ENCODE data around the gene DOK7. TPM values are rescaled to one million over a fixed set of nuclear protein-coding genes. Genes with fewer than 3 reads are reported as not detected.

The DOK7 gene, protein sequence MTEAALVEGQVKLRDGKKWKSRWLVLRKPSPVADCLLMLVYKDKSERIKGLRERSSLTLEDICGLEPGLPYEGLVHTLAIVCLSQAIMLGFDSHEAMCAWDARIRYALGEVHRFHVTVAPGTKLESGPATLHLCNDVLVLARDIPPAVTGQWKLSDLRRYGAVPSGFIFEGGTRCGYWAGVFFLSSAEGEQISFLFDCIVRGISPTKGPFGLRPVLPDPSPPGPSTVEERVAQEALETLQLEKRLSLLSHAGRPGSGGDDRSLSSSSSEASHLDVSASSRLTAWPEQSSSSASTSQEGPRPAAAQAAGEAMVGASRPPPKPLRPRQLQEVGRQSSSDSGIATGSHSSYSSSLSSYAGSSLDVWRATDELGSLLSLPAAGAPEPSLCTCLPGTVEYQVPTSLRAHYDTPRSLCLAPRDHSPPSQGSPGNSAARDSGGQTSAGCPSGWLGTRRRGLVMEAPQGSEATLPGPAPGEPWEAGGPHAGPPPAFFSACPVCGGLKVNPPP
- total RNA-seq (2014; rRNA removed; shearing (Covaris generic)), result not detected in 2 replicates

DNA sequence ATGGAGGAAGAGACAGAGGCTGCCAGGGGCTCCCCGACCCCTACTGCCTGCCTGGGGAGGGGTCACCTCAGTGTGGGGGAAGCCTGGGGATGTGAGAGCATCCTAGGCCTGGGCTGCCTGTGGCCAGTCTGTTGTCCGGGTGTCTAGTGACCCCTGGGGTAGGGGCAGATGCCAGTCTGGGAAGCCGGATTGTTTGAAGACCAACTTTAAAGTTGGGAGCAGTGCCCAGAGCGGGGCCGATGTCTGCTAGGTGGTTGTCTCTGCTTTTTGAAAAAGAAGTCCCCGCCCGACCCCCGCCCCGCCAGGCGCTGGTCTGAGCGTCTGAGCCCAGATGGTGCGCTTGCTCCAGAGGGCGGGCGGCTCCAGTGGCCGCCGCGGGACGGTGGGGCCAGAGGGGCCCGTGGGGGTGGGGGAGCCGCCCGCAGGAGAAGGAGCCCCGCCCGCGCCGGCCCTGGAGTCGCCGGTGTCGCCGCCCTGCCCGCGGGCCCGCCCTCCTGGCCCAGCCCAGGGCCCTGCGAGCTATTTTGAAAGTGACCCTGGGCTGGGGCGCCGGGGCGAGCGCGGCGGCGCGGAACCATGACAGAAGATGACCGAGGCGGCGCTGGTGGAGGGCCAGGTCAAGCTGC is at the start of gene DOK7:
DOK7 (plus strand) TSS at position 517 of the 626 bp plus-strand sequence; CDS start at position 587, 70 bp downstream.
- no peak for DNase-seq (ENCODE audit: low read depth)

DNA sequence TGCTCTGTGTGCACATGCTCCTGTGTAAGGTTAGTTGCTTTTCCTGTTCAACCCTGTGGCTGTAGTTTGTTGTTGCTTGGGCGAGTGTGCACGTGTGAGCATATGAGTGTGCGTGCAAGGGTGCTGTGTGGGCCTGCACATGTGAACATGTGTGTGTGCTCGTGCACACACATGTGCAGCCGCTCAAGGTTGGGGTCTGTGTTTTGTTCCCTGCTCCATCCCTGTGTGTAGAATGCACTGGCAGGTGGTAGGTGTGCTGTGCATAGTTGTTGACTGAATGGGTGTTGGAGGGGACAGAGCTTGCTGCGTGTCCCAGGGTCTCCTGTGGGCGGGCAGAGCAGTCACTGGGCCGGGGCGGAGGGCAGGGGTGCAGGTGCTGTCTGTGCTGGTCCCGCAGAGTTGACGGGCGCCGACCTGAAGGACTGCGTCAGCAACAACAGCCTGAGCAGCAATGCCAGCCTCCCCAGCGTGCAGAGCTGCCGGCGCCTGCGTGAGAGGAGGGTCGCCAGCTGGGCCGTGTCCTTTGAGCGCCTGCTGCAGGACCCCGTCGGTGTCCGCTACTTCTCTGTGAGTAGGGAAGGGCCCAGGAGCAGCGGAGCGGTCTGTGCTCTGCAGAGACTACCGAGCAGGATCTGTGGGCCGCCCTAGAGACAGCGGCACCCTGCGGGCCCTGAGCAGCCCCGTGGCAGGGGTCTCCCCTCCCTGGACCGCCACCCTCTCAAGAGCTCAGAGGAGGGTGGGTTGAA is 49.3 kb upstream of the DOK7 start:
- DNase-seq (ENCODE audit: low read depth), result no peak

DNA sequence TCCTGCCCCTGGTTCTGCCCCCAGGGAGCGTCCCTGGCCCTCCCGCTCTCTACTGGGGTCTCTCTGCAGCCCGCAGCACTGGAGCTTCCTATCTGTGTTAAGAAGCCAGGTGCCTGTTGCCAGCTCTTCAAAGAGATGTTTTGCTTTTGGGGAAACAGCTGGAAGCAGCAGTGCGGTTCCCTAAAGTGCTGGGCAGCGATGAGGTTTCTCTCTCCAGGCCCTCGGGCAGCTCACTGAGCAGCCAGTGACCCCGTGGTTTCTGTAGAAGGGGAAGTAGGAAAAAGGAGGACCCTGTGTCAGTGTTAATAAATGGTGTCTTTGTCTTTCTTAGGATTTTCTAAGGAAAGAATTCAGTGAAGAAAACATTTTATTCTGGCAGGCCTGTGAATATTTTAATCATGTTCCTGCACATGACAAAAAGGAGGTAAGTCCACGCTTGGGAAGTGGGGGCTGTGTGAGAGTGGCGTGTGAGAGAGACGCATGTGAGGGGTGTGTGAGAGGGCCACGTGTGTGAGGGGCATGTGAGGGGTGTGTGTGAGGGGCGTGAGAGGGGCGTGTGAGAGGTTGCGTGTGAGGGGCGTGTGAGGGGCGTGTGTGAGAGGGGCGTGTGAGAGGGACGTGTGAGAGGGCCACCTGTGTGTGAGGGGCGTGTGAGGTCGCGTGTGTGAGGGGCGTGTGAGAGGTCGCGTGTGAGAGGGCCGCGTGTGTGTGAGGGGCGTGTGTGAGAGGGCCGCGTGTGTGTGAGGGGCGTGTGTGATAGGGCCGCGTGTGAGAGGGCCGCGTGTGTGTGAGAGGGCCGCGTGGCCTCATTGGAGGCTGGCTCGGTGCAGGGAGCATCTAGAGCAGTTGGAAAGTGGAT is 48.5 kb upstream of the DOK7 start:
- DNase-seq (ENCODE audit: low read depth), result peak; percentile 8

DNA sequence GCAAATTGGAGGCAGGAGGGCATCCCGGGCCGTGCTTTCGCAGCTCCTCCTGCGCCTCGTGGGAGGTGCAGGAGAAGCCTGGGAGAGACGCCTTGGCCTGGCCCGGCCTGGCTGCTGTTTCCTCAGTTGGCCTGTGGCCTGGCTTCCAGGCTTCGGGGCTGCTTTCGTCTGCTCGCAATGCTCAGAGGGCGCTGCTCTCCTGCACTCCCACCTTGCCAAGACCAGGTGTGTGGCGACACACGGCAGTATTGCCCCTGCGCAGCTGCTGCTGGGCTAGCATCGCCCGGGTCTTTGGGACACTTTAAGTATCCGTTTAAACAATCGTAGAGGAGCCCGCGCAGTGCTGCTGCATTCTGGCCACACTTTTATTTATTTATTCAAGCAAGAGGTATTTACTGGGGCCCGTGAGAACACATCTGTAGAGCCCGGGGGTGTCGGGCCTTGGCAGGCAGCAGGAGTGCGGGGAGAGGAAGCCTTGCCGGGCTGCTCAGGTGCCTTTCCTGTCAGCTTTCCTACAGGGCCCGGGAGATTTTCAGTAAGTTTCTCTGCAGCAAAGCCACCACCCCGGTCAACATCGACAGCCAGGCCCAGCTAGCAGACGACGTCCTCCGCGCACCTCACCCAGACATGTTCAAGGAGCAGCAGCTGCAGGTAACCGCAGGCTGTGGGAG is 47.5 kb upstream of the DOK7 start:
- DNase-seq (ENCODE audit: low read depth), result no peak

DNA sequence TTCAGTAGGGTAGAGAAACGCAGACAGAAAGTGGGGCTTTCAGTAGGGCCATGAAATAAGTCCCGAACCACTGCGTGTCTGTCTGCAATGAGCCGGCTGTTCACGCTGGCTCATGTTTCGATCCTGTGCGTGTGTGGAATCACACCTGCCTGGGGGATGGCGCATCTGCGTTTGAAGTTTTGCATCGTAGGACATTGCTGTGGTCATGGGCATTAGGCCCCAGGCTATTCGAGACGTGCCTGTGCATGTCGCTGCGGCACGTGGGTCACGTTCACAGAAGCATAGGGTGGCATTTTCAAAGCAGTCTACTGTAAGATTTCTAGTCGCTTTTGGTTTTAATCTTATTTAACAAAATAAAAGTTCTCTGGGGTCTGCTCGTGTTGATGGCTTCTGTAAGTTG is 46.8 kb upstream of the DOK7 start:
- no peak for DNase-seq (ENCODE audit: low read depth)

DNA sequence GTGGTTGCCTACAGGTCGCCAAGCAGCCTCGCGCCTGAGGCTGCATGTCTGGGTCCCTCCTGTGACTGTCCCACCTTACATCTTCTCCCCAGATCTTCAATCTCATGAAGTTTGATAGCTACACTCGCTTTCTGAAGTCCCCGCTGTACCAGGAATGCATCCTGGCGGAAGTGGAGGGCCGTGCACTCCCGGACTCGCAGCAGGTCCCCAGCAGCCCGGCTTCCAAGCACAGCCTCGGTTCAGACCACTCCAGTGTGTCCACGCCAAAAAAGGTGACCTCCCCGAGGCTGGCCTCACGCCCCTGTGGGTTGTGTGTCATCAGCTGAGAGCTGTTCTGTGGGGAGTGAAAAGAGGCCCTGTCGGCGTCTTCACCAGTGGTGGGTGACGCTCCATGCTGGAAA is 46.3 kb upstream of the DOK7 start:
- no peak for DNase-seq (ENCODE audit: low read depth)

DNA sequence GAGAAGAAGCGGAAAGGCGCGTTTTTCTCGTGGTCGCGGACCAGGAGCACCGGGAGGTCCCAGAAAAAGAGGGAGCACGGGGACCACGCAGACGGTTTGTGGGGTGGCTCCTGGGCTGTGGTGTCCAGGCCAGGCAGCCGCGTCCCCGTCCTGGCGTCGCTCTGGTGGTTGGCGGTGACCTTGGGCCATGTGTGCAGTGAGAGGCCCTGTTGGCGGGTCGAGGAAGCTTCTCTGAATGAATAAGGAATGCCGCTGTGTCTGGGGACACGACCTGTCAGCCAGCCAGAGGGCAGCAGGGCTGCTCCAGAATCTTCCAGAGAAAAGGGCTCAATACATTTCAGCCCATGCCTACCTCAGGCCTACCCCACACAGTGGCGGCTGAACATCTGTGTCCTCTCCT is 45.7 kb upstream of the DOK7 start:
- DNase-seq (ENCODE audit: low read depth), result no peak

DNA sequence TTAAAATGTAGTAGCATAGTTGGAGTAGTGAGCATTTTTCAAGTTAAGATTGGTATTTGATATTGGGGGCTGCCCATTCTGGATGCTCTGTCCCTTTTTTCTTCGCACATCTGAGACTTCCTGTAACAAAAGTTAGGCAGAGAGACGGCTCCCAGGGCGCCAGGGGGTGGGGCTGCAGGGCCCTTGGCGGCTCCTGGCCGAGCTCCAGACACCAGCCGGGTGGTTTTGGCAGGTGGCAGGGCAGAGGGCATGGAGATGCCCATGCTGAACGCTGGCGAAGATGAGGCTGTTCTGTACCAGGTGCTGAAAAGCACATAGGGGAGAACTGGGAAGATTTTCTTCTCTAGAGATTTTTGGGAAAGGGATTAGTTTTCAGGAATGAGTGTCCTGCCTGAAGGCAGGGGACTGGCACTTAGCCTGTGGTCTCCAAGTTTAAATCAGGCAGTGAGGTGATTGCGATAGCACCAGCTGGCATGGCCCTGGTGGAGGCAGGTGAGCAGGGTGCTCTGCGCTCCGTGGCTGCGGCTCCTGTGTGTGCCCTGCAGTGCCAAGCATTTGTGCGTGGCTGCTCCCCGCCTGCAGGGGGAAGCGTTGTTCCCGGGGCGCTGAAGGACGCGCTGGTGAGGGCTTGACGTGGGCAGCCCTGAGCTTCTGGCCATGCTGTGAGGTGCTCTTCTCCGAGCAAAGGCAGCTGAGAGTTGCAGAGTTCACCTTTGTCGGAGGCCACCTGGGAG is 44.9 kb upstream of the DOK7 start:
- DNase-seq (ENCODE audit: low read depth), result no peak

DNA sequence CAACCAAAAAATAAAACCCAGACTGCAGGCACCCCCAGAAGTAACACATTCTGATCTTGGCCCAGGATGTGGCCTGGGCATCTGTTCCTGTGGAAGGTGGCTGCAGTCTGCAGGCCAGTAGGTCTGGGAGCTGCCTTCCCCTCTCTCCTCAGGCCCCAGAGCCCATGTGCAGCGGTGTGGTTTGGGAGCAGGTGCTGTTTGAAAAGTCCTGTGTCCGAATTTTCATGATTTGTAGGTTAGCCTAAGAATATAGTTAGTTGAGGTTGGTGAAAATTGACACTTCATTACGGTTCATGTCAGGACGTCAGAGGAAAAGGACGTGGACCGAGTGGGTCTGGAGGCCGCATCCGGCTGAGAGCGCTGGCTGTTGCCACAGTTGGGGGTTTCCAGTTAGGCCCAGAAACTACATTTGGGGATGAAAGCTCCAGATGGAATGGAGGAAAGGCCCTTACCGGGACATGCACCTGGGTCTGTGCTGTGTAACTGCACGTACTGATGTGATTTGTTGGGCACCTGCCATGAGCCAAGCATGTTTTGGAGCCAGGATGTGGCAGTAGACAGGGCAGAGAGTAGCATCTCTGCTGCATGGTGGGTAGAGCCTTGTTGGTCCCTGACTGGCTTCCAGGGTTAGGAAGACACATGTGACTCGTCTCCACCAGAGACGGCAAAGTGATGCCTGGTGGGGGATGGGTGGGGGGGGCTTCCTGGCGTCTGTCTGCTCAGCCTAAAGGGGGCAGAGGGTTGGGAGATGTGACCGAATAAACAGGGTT is 43.1 kb upstream of the DOK7 start:
- DNase-seq (ENCODE audit: low read depth), result no peak

DNA sequence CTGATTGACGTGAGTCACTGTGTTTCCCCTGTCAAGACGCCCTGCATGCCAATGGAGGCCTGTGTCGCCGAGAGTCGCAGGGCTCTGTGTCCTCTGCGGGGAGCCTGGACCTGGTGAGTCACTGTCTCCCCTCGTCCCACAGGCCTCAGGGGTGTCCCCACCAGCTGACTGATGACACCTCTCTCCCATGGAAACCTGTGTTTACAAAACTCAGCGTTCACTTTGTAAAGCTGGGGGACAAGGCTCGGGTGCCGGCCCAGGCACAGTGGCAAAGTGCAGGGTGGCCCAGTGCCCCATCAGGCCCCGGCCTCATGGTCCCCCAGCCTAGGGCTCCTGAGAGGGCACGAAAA is 42.5 kb upstream of the DOK7 start:
- DNase-seq (ENCODE audit: low read depth), result no peak

DNA sequence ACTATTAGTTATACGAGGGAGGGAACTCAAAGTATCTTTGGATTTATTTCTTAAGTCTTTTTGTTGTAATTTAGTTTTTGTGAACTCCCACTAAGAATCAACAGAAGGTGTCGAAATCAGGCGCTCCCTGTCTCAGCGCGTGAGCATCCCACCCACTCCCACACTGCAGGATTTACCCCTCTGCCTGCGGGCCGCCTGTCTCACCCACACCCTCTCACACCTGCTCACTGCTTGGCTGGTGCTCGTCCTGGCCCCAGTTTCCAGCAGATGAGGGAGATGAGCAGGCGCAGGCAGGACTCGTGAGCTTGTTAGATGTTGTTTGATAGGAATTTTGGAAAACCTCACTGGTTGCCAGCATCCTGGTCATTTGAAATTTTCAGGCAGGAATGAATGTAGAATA is 42.1 kb upstream of the DOK7 start:
- DNase-seq (ENCODE audit: low read depth), result no peak

DNA sequence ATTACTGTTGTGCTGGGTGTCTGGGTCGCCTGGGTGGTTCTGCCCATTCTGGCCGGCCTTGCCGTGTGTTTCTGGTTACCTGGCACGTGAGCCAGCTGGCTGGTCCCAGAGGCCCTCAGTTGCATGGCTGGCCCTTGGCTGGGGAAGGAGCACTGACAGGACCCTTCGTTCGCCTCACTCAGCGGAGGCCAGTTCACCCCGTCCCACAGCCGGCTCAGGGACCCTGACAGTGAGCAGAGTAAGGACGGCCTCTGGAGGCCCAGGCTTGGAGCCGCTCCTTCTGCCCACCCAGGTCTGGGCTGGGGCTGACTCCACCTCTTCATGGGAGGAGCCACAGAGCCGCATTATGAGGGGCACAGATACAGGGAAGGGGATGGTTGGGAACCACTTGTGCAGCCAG is 41.6 kb upstream of the DOK7 start:
- DNase-seq (ENCODE audit: low read depth), result no peak

DNA sequence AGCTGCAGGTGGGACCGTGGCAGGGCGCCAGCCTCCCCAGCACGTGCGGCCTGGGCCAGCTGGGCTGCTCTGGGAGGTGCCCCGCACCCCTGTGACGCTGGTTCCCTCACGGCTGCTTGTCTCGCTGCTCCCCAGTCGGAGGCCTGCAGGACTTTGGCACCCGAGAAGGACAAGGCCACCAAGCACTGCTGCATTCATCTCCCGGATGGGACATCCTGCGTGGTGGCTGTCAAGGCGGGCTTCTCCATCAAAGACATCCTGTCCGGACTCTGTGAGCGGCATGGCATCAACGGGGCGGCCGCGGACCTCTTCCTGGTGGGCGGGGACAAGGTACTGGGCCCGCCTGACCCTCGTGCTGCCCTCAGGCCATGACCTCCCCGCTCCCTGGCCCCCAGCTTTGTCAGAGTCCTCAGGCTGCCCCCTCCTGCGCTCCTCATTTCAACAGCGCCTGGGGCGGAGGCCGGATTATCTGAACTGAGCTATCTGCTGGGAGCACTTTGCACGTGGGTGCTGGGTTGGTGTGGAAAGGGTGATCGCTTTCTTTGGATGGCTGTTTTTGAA is 40.8 kb upstream of the DOK7 start:
- DNase-seq (ENCODE audit: low read depth), result no peak

DNA sequence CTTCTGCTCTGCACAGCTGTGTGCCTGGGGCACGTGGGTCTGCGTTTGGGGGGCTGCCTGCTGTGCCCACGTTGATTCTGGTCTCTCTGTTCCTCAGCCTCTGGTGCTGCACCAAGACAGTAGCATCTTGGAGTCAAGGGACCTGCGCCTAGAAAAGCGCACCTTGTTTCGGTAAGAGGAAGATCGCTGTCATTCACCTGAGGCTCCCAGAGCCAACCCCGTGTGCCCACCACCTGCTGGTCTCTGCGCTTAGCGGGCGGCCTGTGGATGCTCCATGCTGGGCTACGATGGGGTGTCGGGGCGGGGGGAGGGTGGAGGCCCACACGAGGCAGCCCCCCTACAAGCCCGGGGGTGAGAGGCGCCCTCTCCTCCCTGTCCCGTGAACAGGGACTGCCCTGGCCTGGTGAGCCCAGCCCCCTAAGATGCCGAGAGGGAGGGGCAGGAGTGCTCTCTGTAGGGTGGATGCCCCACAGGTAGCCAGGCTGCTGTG is 40.3 kb upstream of the DOK7 start:
- no peak for DNase-seq (ENCODE audit: low read depth)

DNA sequence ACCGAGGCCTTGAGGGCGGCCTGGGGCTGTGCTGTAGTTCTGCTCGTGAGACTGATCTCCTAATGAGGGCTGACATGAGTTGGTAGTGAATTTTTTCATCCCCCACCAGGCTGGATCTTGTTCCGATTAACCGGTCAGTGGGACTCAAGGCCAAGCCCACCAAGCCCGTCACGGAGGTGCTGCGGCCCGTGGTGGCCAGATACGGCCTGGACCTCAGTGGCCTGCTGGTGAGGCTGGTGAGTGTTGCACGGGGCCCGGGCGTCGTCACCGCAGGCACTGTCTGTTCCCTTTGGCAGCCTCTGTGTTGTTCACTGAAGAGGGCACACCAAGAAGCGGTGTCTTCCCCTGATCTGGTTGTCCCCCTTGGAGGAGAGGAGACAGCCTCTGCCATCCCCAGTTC is 39.7 kb upstream of the DOK7 start:
- DNase-seq (ENCODE audit: low read depth), result no peak

DNA sequence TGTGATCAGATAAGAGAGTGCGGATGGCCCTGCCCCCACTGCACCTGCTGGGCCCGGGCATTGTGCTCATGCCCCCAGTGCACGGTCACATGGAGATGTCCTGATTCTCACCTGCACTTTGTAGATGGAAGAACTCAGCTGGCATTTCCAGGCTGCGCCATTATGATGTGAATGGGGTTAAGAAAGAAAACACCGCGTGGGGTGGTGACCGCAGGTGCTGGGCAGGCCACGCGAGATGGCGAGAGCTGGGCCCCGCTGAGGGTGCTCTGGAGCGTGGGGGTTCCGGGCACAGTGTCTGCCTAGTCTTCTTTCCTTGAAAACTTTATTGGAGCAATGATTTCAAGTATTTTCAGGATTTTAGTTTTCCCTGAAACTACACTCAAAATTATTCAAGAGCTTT is 39.2 kb upstream of the DOK7 start:
- DNase-seq (ENCODE audit: low read depth), result no peak

DNA sequence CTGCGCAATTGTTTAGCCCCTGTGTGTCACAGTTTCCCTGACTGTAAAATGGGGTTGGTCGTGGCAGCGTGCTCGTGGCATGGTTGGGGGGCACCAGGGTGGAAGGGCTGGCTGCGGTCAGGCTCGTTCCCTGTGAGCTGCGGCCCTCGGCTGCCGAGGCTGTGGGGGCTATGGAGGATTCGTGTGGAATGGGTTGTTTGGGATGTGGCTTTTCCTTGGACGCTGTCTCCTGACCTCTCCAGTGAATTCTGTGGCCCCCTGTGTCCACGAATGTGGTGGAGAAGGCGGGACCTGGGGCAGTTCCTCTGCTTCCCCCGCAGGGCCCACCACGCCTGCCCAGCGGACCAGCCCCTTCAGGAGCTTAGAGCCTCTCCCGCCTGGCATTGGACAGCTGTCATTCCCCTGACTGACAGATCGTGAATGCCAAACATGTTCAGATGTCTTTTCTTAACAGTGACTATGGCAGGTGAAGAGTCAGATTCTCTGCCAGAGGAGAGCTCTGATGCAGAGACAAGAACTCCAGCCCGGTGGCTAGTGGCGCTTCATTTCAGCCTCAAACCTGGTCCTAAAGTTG is 38.5 kb upstream of the DOK7 start:
- DNase-seq (ENCODE audit: low read depth), result no peak

DNA sequence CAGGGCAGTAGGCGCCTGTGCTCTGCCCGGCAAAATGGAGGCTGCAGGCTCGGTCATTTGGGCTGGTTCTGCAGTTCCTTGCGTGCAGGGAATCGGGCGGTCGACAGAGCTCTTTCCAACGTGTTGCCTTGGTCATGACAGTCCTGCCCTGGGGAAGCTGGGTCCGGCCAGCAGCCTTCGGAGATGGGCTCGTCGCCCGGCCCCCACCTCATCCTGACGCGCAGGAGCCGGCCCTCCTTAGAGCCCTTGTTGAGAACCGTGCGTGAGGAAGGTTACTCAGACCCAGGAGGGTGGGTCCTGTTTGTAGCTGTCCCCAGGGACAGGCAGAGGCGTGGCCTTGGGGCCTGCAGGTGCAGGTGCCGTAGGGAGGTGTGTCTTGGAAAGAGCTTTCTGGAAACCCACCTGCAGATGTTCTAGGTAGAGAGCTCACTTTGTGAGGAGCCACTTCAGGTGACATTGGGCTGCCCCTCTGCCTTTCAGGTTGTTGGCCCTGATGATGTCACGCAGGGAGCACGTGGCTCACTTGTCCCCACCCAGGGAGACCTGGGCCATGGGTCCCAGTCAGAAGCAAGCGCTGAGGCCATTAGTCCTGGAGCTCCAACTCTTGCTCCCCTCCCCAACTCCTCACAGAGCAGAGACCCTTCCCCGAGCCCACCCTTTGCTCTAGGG is 36.5 kb upstream of the DOK7 start:
- DNase-seq (ENCODE audit: low read depth), result no peak
